Loucy (cell line): Measurements from ENCODE around the gene BCAS3.

Experiments
- H2AFZ ChIP-seq: fragments of 200-600 bp; sonication (generic); 2 replicates; pipeline ENCODE4 v1.6.0; 2016; ENCODE audit warnings: antibody characterized with exemption, mild to moderate bottlenecking, low read length, moderate library complexity
- H3F3A ChIP-seq: fragments of 200-600 bp; 2 replicates; pipeline ENCODE4 v1.6.0; 2016; ENCODE audit warnings: antibody characterized with exemption, low read depth, mild to moderate bottlenecking
- H3K27me3 ChIP-seq: fragments of 200-600 bp; sonication (generic); 2 replicates; pipeline ENCODE4 v1.6.1; 2014; ENCODE audit warnings: low read length, mild to moderate bottlenecking; ENCODE audit not compliant: insufficient read depth, poor library complexity, severe bottlenecking
- H3K36me3 ChIP-seq: fragments of 200-600 bp; sonication (generic); 2 replicates; pipeline ENCODE4 v1.6.1; 2016; ENCODE audit warnings: low read length; ENCODE audit not compliant: insufficient read depth
- H3K4me1 ChIP-seq: fragments of 200-600 bp; sonication (generic); 2 replicates; pipeline ENCODE4 v1.5.1; 2014; ENCODE audit warnings: low read length, mild to moderate bottlenecking; ENCODE audit not compliant: insufficient read depth, poor library complexity, severe bottlenecking
- H3K4me2 ChIP-seq: fragments of 200-600 bp; sonication (generic); 2 replicates; pipeline ENCODE4 v1.6.0; 2014; ENCODE audit warnings: antibody characterized with exemption, low read length, low read depth, mild to moderate bottlenecking; ENCODE audit not compliant: poor library complexity, severe bottlenecking
- H3K4me3 ChIP-seq: fragments of 200-600 bp; sonication (generic); 2 replicates; pipeline ENCODE4 v1.5.1; 2014; ENCODE audit warnings: low read length, mild to moderate bottlenecking, mixed read lengths; ENCODE audit not compliant: poor library complexity, severe bottlenecking
- H3K79me2 ChIP-seq: fragments of 200-600 bp; sonication (generic); 2 replicates; pipeline ENCODE4 v1.6.1; 2014; ENCODE audit warnings: low read length; ENCODE audit not compliant: insufficient read depth
- H3K9ac ChIP-seq: fragments of 200-600 bp; sonication (generic); 2 replicates; pipeline ENCODE4 v1.6.0; 2014; ENCODE audit warnings: mild to moderate bottlenecking, low read depth, low read length, moderate library complexity; ENCODE audit not compliant: poor library complexity, severe bottlenecking
- H3K9me2 ChIP-seq: fragments of 200-600 bp; sonication (generic); replicated peaks from 2 replicates; pipeline ENCODE4 v1.6.1; 2016; ENCODE audit warnings: low read depth, low read length, mixed read lengths
- H3K9me3 ChIP-seq: fragments of 200-600 bp; sonication (generic); 2 replicates; pipeline ENCODE4 v1.6.1; 2014; ENCODE audit warnings: mild to moderate bottlenecking, antibody characterized with exemption, low read length, low read depth; ENCODE audit not compliant: insufficient read depth
- H4K20me1 ChIP-seq: fragments of 200-600 bp; sonication (generic); 2 replicates; pipeline ENCODE4 v1.6.0; 2014; ENCODE audit warnings: antibody characterized with exemption, low read length, mild to moderate bottlenecking; ENCODE audit not compliant: insufficient read depth, poor library complexity, severe bottlenecking
- CTCF ChIP-seq: fragments of 200-600 bp; sonication (generic); conservative IDR thresholded peaks from 2 replicates; pipeline ENCODE4 v1.5.1; 2014; ENCODE audit warnings: mild to moderate bottlenecking, antibody characterized with exemption, low read length
- EZH2phosphoT487 ChIP-seq: fragments of 200-600 bp; IDR thresholded peaks from 2 replicates; pipeline ENCODE4 v1.6.1; 2018; ENCODE audit warnings: antibody characterized with exemption, mild to moderate bottlenecking, moderate library complexity, borderline replicate concordance

The BCAS3 gene

GRCh38 chr17:60740584-60740983 is 62.9 kb downstream of the BCAS3 start:
- no peak overlapping the region for H3K4me2 ChIP-seq
- H3K9me2 ChIP-seq, result no peaks in the 10 kb centered on the region
- no peak overlapping the region for H3K4me3 ChIP-seq
- H3K9ac ChIP-seq, result no peak overlapping the region
- no peaks in the 10 kb centered on the region for H4K20me1 ChIP-seq
- H3K9me3 ChIP-seq, result no peaks in the 10 kb centered on the region
- no peaks in the 10 kb centered on the region; the same call in 1 of the 2 replicates for H3F3A ChIP-seq
- H3K27me3 ChIP-seq, result no peaks in the 10 kb centered on the region
- no peak overlapping the region for H2AFZ ChIP-seq
- no peaks in the 10 kb centered on the region for H3K4me1 ChIP-seq
- no peaks in the 10 kb centered on the region for H3K36me3 ChIP-seq
- H3K79me2 ChIP-seq, result no peaks in the 10 kb centered on the region
- TF ChIP-seq EZH2phosphoT487, result no peak
- TF ChIP-seq CTCF, result no peak

- no peaks in the 10 kb centered on the region for H3K9me3 ChIP-seq
- no peaks in the 10 kb centered on the region for H4K20me1 ChIP-seq
- H3K36me3 ChIP-seq, result no peaks in the 10 kb centered on the region
- no peaks in the 10 kb centered on the region for H3K79me2 ChIP-seq
- no peak overlapping the region for H3K4me2 ChIP-seq
- H3K9me2 ChIP-seq, result no peaks in the 10 kb centered on the region
- H3K4me3 ChIP-seq, result no peak overlapping the region
- H3F3A ChIP-seq, result no peaks in the 10 kb centered on the region; the same call in 1 of the 2 replicates
- TF ChIP-seq CTCF (no peak), EZH2phosphoT487 (no peak)
- H2AFZ ChIP-seq, result no peak overlapping the region
- no peak overlapping the region for H3K9ac ChIP-seq
- H3K4me1 ChIP-seq, result no peaks in the 10 kb centered on the region
- no peaks in the 10 kb centered on the region for H3K27me3 ChIP-seq
These were observed 63.4 kb downstream of the BCAS3 start for GRCh38 chr17:60741031-60741430.

GRCh38 chr17:60743282-60743681 is 65.6 kb downstream of the BCAS3 start:
- TF ChIP-seq EZH2phosphoT487 (no peak), CTCF (no peak)
- no peak overlapping the region for H3K4me3 ChIP-seq
- H3K4me2 ChIP-seq, result no peak overlapping the region

More at GRCh38 chr17:60743282-60743681, 65.6 kb downstream of the BCAS3 start:
- Histone ChIP-seq H3K4me1 (no peaks in the 10 kb centered on the region), H3K9me2 (no peaks in the 10 kb centered on the region), H3K36me3 (no peaks in the 10 kb centered on the region), H3K9me3 (no peaks in the 10 kb centered on the region), H3K9ac (no peak overlapping the region), H2AFZ (no peak overlapping the region), H3F3A (no peaks in the 10 kb centered on the region; the same call in 1 of the 2 replicates), H3K27me3 (no peaks in the 10 kb centered on the region), H3K79me2 (no peaks in the 10 kb centered on the region), H4K20me1 (no peaks in the 10 kb centered on the region)
